K562 (cell line): ENCODE measurements around the gene DYNLL1. TPM values are rescaled to one million over a fixed set of nuclear protein-coding genes. Genes with fewer than 3 reads are reported as not detected.
A peak's percentile ranks its signal among the peaks of the same experiment; 100 is the strongest.

Experiments
- CSDE1 ChIP-seq, 2 experiments: fragments of 450-650 bp; IDR thresholded peaks; 2 replicates each; pipeline ENCODE4 v1.6.1; 2016; ENCODE audit warnings: mild to moderate bottlenecking in 1 of 2
- CTBP1 ChIP-seq: fragments of 450-650 bp; IDR thresholded peaks from 2 replicates; pipeline ENCODE4 v1.6.1; 2016; ENCODE audit warnings: borderline replicate concordance
- CXXC5 ChIP-seq: fragments of 250-450 bp; sonication (Bioruptor Pico); IDR thresholded peaks from 2 replicates; pipeline ENCODE4 v1.8.0; 2022; ENCODE audit warnings: inconsistent platforms, mild to moderate bottlenecking, moderate library complexity
- ERF ChIP-seq: fragments of 450-650 bp; formaldehyde crosslinking; IDR thresholded peaks from 2 replicates; pipeline ENCODE4 v1.4.0; 2020; ENCODE audit warnings: mild to moderate bottlenecking, mixed read lengths
- FOXK2 ChIP-seq, 2 experiments: fragments of 450-650 bp; IDR thresholded peaks in 1 of 2; conservative IDR thresholded peaks in 1 of 2; 2 replicates each; pipeline ENCODE4 v1.6.1; 2016; ENCODE audit warnings: low read depth in 2 of 2, mild to moderate bottlenecking in 1 of 2
- GTF2F1 ChIP-seq: IDR thresholded peaks from 2 replicates; pipeline ENCODE4 v1.6.1; 2011; ENCODE audit warnings: low read depth, low read length, improper control_type of control experiment
- NFXL1 ChIP-seq: fragments of 450-650 bp; formaldehyde crosslinking; IDR thresholded peaks from 2 replicates; pipeline ENCODE4 v1.4.0; 2021; ENCODE audit warnings: mild to moderate bottlenecking
- NFYB ChIP-seq: IDR thresholded peaks from 2 replicates; pipeline ENCODE4 v1.6.1; 2011; ENCODE audit warnings: mild to moderate bottlenecking, moderate library complexity; ENCODE audit not compliant: insufficient read length; ENCODE audit errors: extremely low read depth
- NR2C2 ChIP-seq, 2 experiments: fragments of 200-800 bp in 1 of 2; sonication (Bioruptor generic) in 1 of 2; sonication (generic) in 1 of 2; formaldehyde crosslinking in 1 of 2; IDR thresholded peaks; 2 replicates each; pipeline versions ENCODE4 v1.6.1 to v1.8.0; 2016 to 2022; ENCODE audit warnings: mild to moderate bottlenecking in 1 of 2, missing compliant biosample characterization in 1 of 2, missing genetic modification characterization in 1 of 2, missing genetic modification reagents in 1 of 2
- PML ChIP-seq: IDR thresholded peaks from 2 replicates; pipeline ENCODE4 v1.6.1; 2012; ENCODE audit warnings: low read length, inconsistent platforms
- POLR2AphosphoS5 ChIP-seq: IDR thresholded peaks from 2 replicates; pipeline ENCODE4 v1.6.1; 2011; ENCODE audit warnings: mild to moderate bottlenecking, low read depth, low read length, moderate library complexity; ENCODE audit not compliant: control insufficient read depth, insufficient read depth
- RUNX1 ChIP-seq: sonication (generic); IDR thresholded peaks from 2 replicates; pipeline ENCODE4 v1.6.1; 2016; ENCODE audit warnings: antibody characterized with exemption, low read depth
- SNIP1 ChIP-seq: fragments of 450-650 bp; IDR thresholded peaks from 2 replicates; pipeline ENCODE4 v1.7.1; 2017; ENCODE audit warnings: low read depth, mild to moderate bottlenecking
- TRIM28 ChIP-seq: fragments of 450-650 bp; IDR thresholded peaks from 2 replicates; pipeline ENCODE4 v1.6.1; 2017
- ZNF444 ChIP-seq: fragments of 250-450 bp; sonication (Bioruptor Pico); IDR thresholded peaks from 2 replicates; pipeline ENCODE4 v1.4.0; 2020; ENCODE audit warnings: mild to moderate bottlenecking, moderate library complexity
- ZNF766 ChIP-seq: fragments of 200-800 bp; sonication (Bioruptor generic); conservative IDR thresholded peaks from 2 replicates; pipeline ENCODE4 v1.6.1; 2016; ENCODE audit warnings: missing genetic modification characterization, missing compliant biosample characterization
- polyA plus RNA-seq, 8 experiments: library from polyadenylated mRNA; depleted of rRNA in 4 of 8; stranded (reverse) in 5 of 8; unstranded in 3 of 8; fragments of >200 nt; fragmentation: Nextera tagmentation in 2 of 8; fragmentation: Illumina TruSeq in 1 of 8; extraction: Ambion mirVana in 2 of 8; extraction: Trizol in 1 of 8; gene quantifications; 2 replicates each; pipeline versions ENCODE4 v1.2.1 to v1.2.3, GENCODE V29; 2011 to 2014; ENCODE audit warnings: inconsistent platforms in 1 of 8, missing spikeins in 1 of 8
- total RNA-seq, 7 experiments: library from RNA; depleted of rRNA in 6 of 7; stranded (reverse); fragments of >200 nt in 6 of 7; fragmentation: Illumina TruSeq in 2 of 7; extraction: Trizol in 2 of 7; gene quantifications; 2 replicates each; pipeline versions ENCODE4 v1.2.1 to v1.2.3, GENCODE V29; 2011 to 2021; ENCODE audit warnings: low replicate concordance in 1 of 7
- TF ChIP-seq, protein P1 (sequence below), 2 experiments: fragments of 450-650 bp; IDR thresholded peaks; 2 replicates each; pipeline ENCODE4 v1.6.1; 2018; ENCODE audit warnings: mild to moderate bottlenecking in 2 of 2, low read depth in 1 of 2; ENCODE audit not compliant: partially characterized antibody in 2 of 2
- TF ChIP-seq, protein P2 (sequence below): fragments of 450-650 bp; conservative IDR thresholded peaks from 2 replicates; pipeline ENCODE4 v1.6.1; 2016; ENCODE audit warnings: missing genetic modification characterization, low read depth, mild to moderate bottlenecking, control low read depth, missing compliant biosample characterization
- TF ChIP-seq, protein P3 (sequence below): fragments of 250-450 bp; sonication (Bioruptor Pico); IDR thresholded peaks from 2 replicates; pipeline ENCODE4 v1.4.0; 2020; ENCODE audit warnings: mild to moderate bottlenecking, moderate library complexity

DYNLL1 gene
- total and polyA plus RNA-seq, 9 of the 15 experiments (the other 6 are each of a cell fraction or from before 2014, with no cell fraction given), result 303 to 1,112 (median 468) TPM

DNA sequence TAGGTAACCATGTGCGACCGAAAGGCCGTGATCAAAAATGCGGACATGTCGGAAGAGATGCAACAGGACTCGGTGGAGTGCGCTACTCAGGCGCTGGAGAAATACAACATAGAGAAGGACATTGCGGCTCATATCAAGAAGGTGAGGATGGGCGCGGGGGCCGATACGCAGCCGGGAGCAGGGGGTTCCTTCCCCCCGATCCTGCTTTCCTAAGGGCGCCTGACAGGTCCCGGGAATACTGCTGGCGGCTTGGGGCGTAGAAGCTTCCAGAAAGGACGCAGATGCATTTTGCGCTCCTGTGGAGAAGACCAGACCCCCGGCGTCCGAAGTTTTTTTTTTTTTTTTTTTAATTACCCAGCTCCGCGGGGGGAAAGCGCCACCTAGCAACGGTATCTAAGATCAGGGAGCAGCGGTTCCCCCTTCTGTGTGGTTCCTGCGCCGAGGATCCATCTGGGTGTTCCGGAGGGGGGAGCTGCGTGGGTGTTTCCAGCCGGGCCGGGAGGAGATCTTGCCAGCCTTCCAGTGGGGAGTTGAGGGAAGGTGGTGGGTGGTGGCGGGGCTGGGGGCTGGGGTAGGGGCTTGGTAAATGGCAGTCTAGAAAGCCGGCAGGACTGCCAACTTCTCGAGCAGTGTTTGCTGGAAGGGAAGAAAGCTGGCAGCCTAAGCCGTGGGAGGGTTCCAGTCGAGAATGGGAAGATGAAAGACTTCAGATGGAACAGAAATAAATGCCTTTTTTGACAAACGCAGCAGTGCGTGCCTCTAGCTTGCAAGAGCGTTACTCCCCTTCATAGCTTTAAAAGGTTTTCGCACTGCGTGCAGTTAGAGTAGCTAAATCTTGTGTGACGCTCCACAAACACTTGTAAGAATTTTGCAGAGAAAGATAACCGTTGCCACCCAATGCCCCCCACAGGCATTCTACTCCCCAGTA is 764 bp downstream of the DYNLL1 start (continued):
- TF ChIP-seq POLR2AphosphoS5 (no peak), NFXL1 (CRISPR knock-in tag) (no peak), PML (no peak), GTF2F1 (no peak), CXXC5 (CRISPR knock-in tag) (peak; percentile 7; the same call in 1 of the 2 replicates), SNIP1 (no peak), NFYB (no peak), ZNF444 (CRISPR knock-in tag) (no peak), TRIM28 (no peak), CSDE1 (IDR thresholded peaks at IDR 0.05) (no peak), ERF (CRISPR knock-in tag) (no peak), ZNF766 (CRISPR knock-in tag) (no peak), NR2C2 (CRISPR knock-in tag; IDR thresholded peaks at IDR 0.05) (no peak), NR2C2 (tag; IDR thresholded peaks at IDR 0.05) (no peak), RUNX1 (no peak), CTBP1 (no peak), FOXK2 (conservative IDR thresholded peaks at IDR 0.05 in 1 of 2, IDR thresholded peaks at IDR 0.05 in 1 of 2; ENCODE audit: low read depth in 2 of 2) (no peak)
- TF ChIP-seq, protein P1, sequence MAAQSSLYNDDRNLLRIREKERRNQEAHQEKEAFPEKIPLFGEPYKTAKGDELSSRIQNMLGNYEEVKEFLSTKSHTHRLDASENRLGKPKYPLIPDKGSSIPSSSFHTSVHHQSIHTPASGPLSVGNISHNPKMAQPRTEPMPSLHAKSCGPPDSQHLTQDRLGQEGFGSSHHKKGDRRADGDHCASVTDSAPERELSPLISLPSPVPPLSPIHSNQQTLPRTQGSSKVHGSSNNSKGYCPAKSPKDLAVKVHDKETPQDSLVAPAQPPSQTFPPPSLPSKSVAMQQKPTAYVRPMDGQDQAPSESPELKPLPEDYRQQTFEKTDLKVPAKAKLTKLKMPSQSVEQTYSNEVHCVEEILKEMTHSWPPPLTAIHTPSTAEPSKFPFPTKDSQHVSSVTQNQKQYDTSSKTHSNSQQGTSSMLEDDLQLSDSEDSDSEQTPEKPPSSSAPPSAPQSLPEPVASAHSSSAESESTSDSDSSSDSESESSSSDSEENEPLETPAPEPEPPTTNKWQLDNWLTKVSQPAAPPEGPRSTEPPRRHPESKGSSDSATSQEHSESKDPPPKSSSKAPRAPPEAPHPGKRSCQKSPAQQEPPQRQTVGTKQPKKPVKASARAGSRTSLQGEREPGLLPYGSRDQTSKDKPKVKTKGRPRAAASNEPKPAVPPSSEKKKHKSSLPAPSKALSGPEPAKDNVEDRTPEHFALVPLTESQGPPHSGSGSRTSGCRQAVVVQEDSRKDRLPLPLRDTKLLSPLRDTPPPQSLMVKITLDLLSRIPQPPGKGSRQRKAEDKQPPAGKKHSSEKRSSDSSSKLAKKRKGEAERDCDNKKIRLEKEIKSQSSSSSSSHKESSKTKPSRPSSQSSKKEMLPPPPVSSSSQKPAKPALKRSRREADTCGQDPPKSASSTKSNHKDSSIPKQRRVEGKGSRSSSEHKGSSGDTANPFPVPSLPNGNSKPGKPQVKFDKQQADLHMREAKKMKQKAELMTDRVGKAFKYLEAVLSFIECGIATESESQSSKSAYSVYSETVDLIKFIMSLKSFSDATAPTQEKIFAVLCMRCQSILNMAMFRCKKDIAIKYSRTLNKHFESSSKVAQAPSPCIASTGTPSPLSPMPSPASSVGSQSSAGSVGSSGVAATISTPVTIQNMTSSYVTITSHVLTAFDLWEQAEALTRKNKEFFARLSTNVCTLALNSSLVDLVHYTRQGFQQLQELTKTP (IDR thresholded peaks at IDR 0.05; ENCODE audit: low read depth in 1 of 2, partially characterized antibody in 2 of 2), result no peak
- TF ChIP-seq, protein P2, sequence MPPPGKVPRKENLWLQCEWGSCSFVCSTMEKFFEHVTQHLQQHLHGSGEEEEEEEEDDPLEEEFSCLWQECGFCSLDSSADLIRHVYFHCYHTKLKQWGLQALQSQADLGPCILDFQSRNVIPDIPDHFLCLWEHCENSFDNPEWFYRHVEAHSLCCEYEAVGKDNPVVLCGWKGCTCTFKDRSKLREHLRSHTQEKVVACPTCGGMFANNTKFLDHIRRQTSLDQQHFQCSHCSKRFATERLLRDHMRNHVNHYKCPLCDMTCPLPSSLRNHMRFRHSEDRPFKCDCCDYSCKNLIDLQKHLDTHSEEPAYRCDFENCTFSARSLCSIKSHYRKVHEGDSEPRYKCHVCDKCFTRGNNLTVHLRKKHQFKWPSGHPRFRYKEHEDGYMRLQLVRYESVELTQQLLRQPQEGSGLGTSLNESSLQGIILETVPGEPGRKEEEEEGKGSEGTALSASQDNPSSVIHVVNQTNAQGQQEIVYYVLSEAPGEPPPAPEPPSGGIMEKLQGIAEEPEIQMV (tag), result no peak
- TF ChIP-seq, protein P3, sequence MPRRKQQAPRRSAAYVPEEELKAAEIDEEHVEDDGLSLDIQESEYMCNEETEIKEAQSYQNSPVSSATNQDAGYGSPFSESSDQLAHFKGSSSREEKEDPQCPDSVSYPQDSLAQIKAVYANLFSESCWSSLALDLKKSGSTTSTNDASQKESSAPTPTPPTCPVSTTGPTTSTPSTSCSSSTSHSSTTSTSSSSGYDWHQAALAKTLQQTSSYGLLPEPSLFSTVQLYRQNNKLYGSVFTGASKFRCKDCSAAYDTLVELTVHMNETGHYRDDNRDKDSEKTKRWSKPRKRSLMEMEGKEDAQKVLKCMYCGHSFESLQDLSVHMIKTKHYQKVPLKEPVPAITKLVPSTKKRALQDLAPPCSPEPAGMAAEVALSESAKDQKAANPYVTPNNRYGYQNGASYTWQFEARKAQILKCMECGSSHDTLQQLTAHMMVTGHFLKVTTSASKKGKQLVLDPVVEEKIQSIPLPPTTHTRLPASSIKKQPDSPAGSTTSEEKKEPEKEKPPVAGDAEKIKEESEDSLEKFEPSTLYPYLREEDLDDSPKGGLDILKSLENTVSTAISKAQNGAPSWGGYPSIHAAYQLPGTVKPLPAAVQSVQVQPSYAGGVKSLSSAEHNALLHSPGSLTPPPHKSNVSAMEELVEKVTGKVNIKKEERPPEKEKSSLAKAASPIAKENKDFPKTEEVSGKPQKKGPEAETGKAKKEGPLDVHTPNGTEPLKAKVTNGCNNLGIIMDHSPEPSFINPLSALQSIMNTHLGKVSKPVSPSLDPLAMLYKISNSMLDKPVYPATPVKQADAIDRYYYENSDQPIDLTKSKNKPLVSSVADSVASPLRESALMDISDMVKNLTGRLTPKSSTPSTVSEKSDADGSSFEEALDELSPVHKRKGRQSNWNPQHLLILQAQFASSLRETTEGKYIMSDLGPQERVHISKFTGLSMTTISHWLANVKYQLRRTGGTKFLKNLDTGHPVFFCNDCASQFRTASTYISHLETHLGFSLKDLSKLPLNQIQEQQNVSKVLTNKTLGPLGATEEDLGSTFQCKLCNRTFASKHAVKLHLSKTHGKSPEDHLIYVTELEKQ (CRISPR knock-in tag), result no peak
